K562 (cell line): ENCODE data around the gene ZNF689. TPM values are rescaled to one million over a fixed set of nuclear protein-coding genes. Genes with fewer than 3 reads are reported as not detected.

Experiments used
- ARID3A ChIP-seq: IDR thresholded peaks from 2 replicates; pipeline ENCODE4 v1.6.1; 2012; ENCODE audit warnings: low read depth, low read length, improper control_type of control experiment, borderline replicate concordance
- ATF1 ChIP-seq, 2 experiments: fragments of 450-650 bp in 1 of 2; IDR thresholded peaks; 2 replicates each; pipeline ENCODE4 v1.6.1; 2016; ENCODE audit warnings: missing compliant biosample characterization in 1 of 2, missing genetic modification characterization in 1 of 2
- HNRNPK ChIP-seq: fragments of 200-400 bp; formaldehyde crosslinking; IDR thresholded peaks from one replicate; pipeline ENCODE4 v1.6.1; 2018; ENCODE audit warnings: mild to moderate bottlenecking, low read depth, low read length; ENCODE audit not compliant: poor library complexity, severe bottlenecking
- ID3 ChIP-seq, 2 experiments: fragments of 250-450 bp in 1 of 2; fragments of 450-650 bp in 1 of 2; sonication (Bioruptor Pico) in 1 of 2; IDR thresholded peaks; 2 replicates each; pipeline versions ENCODE4 v1.6.1 to v1.8.0; 2016 to 2021; ENCODE audit warnings: mild to moderate bottlenecking in 2 of 2, moderate library complexity in 2 of 2, missing compliant biosample characterization in 1 of 2, missing genetic modification characterization in 1 of 2
- MXD1 ChIP-seq: fragments of 250-450 bp; sonication (Bioruptor Pico); IDR thresholded peaks from 2 replicates; pipeline ENCODE4 v1.8.0; 2021; ENCODE audit warnings: borderline replicate concordance, mild to moderate bottlenecking, moderate library complexity; ENCODE audit not compliant: poor library complexity, severe bottlenecking
- NR2C2 ChIP-seq, 2 experiments: fragments of 200-800 bp in 1 of 2; sonication (Bioruptor generic) in 1 of 2; sonication (generic) in 1 of 2; formaldehyde crosslinking in 1 of 2; IDR thresholded peaks; 2 replicates each; pipeline versions ENCODE4 v1.6.1 to v1.8.0; 2016 to 2022; ENCODE audit warnings: mild to moderate bottlenecking in 1 of 2, missing compliant biosample characterization in 1 of 2, missing genetic modification characterization in 1 of 2, missing genetic modification reagents in 1 of 2
- RBBP5 ChIP-seq: fragments of 200-600 bp; sonication (generic); IDR thresholded peaks from 2 replicates; pipeline ENCODE4 v1.6.1; 2012; ENCODE audit warnings: borderline replicate concordance, mild to moderate bottlenecking, low read length, control low read depth, inconsistent platforms; ENCODE audit not compliant: insufficient read depth, poor library complexity, severe bottlenecking
- RFX5 ChIP-seq: IDR thresholded peaks from 2 replicates; pipeline ENCODE4 v1.6.1; 2011; ENCODE audit warnings: low read depth, mild to moderate bottlenecking, improper control_type of control experiment, low read length
- SAFB2 ChIP-seq: fragments of 200-400 bp; formaldehyde crosslinking; IDR thresholded peaks from 2 replicates; pipeline ENCODE4 v1.6.1; 2018; ENCODE audit warnings: borderline replicate concordance, low read length, low read depth, moderate library complexity; ENCODE audit not compliant: severe bottlenecking
- TCF3 ChIP-seq: sonication (generic); formaldehyde crosslinking; IDR thresholded peaks from 2 replicates; pipeline ENCODE4 v1.4.0; 2020; ENCODE audit warnings: mild to moderate bottlenecking, missing genetic modification reagents
- THRAP3 ChIP-seq: fragments of 450-650 bp; IDR thresholded peaks from 2 replicates; pipeline ENCODE4 v1.6.1; 2016; ENCODE audit warnings: mild to moderate bottlenecking, inconsistent platforms, borderline replicate concordance
- ZBTB2 ChIP-seq: fragments of 450-650 bp; IDR thresholded peaks from 2 replicates; pipeline ENCODE4 v1.6.1; 2016; ENCODE audit warnings: antibody characterized with exemption
- ZC3H8 ChIP-seq: fragments of 450-650 bp; IDR thresholded peaks from 2 replicates; pipeline ENCODE4 v1.6.1; 2017
- ZMIZ1 ChIP-seq, 2 experiments: fragments of 150-350 bp in 1 of 2; IDR thresholded peaks; 2 replicates each; pipeline ENCODE4 v1.6.1; 2012 to 2016; ENCODE audit warnings: low read depth in 2 of 2, low read length in 2 of 2, mild to moderate bottlenecking in 1 of 2, moderate library complexity in 1 of 2
- ZSCAN29 ChIP-seq: fragments of 450-650 bp; IDR thresholded peaks from 2 replicates; pipeline ENCODE4 v1.6.1; 2017
- polyA plus RNA-seq, 8 experiments: library from polyadenylated mRNA; depleted of rRNA in 4 of 8; stranded (reverse) in 5 of 8; unstranded in 3 of 8; fragments of >200 nt; fragmentation: Nextera tagmentation in 2 of 8; fragmentation: Illumina TruSeq in 1 of 8; extraction: Ambion mirVana in 2 of 8; extraction: Trizol in 1 of 8; gene quantifications; 2 replicates each; pipeline versions ENCODE4 v1.2.1 to v1.2.3, GENCODE V29; 2011 to 2014; ENCODE audit warnings: inconsistent platforms in 1 of 8, missing spikeins in 1 of 8
- total RNA-seq, 7 experiments: library from RNA; depleted of rRNA in 6 of 7; stranded (reverse); fragments of >200 nt in 6 of 7; fragmentation: Illumina TruSeq in 2 of 7; extraction: Trizol in 2 of 7; gene quantifications; 2 replicates each; pipeline versions ENCODE4 v1.2.1 to v1.2.3, GENCODE V29; 2011 to 2021; ENCODE audit warnings: low replicate concordance in 1 of 7

ZNF689 gene
- total and polyA plus RNA-seq, 9 of the 15 experiments (the other 6 are each of a cell fraction or from before 2014, with no cell fraction given) = 5.4 to 15.4 (median 10.8) TPM

GRCh38 chr16:30656974-30657865 lies 47.0 kb upstream of the ZNF689 start (continued):
- TF ChIP-seq NR2C2 (CRISPR knock-in tag; IDR thresholded peaks at IDR 0.05) (peak; percentile 51; the same call in 1 of the 2 replicates), NR2C2 (tag; IDR thresholded peaks at IDR 0.05) (no peak; the same call in 1 of the 2 replicates), HNRNPK (no peak), RBBP5 (no peak), ZMIZ1 (IDR thresholded peaks at IDR 0.05; ENCODE audit: low read depth in 2 of 2, low read length in 2 of 2) (no peak; a peak in 1 of 4 replicates), ARID3A (no peak), TCF3 (CRISPR knock-in tag) (no peak), THRAP3 (no peak), ID3 (CRISPR knock-in tag; IDR thresholded peaks at IDR 0.05) (no peak), ID3 (tag; IDR thresholded peaks at IDR 0.05) (peak; percentile 74; the same call in 1 of the 2 replicates), SAFB2 (no peak), ZBTB2 (no peak), ZC3H8 (no peak), RFX5 (no peak), ZSCAN29 (no peak), MXD1 (no peak), ATF1 (CRISPR knock-in tag; IDR thresholded peaks at IDR 0.05) (no peak), ATF1 (tag; IDR thresholded peaks at IDR 0.05) (no peak)
